Activated CD8-positive, alpha-beta memory T cell treated with anti-CD3 and anti-CD28 coated beads for 4 hours (primary cell): ENCODE data around the gene MAB21L1.

Experiments used
- DNase-seq, 2 donors: peaks; one replicate each; pipeline ENCODE4 v3.0.0-alpha.2; 2020; ENCODE audit warnings: low read depth in 2 of 2

Gene MAB21L1

GRCh38 chr13:35475960-35476943, at the start of gene MAB21L1:
Gene MAB21L1, minus strand, starts transcription at chr13:35476689. Its CDS starts 551 bp downstream, at chr13:35476138.
- DNase-seq: no peak

GRCh38 chr13:35524171-35524570, 47.7 kb upstream of the MAB21L1 start:
- DNase-seq: no peak

GRCh38 chr13:35518337-35518946, 42.0 kb upstream of the MAB21L1 start:
- DNase-seq: no peak

- DNase-seq: no peak
Observed at GRCh38 chr13:35514801-35515502, 38.5 kb upstream of the MAB21L1 start.

- DNase-seq: no peak
Observed at GRCh38 chr13:35514061-35514477, 37.6 kb upstream of the MAB21L1 start.

- no peak for DNase-seq
Observed at GRCh38 chr13:35512271-35512920, 35.9 kb upstream of the MAB21L1 start.

GRCh38 chr13:35502456-35502855, 26.0 kb upstream of the MAB21L1 start:
- no peak for DNase-seq

GRCh38 chr13:35501661-35502235, 25.3 kb upstream of the MAB21L1 start:
- DNase-seq: no peak

- DNase-seq: no peak
Observed at GRCh38 chr13:35500144-35500543, 23.7 kb upstream of the MAB21L1 start.

GRCh38 chr13:35499676-35500075, 23.2 kb upstream of the MAB21L1 start:
- no peak for DNase-seq

- no peak for DNase-seq
Observed at GRCh38 chr13:35499196-35499662, 22.7 kb upstream of the MAB21L1 start.

- DNase-seq: no peak
Observed at GRCh38 chr13:35498231-35498630, 21.7 kb upstream of the MAB21L1 start.

- DNase-seq: no peak
Observed at GRCh38 chr13:35496761-35497386, 20.4 kb upstream of the MAB21L1 start.

- DNase-seq: no peak
Observed at GRCh38 chr13:35496006-35496405, 19.5 kb upstream of the MAB21L1 start.

GRCh38 chr13:35489050-35489449, 12.6 kb upstream of the MAB21L1 start:
- no peak for DNase-seq

GRCh38 chr13:35485424-35485823, 8.9 kb upstream of the MAB21L1 start:
- DNase-seq: no peak

- DNase-seq: no peak
Observed at GRCh38 chr13:35484384-35484783, 7.9 kb upstream of the MAB21L1 start.

- DNase-seq: no peak
Observed at GRCh38 chr13:35483761-35484160, 7.3 kb upstream of the MAB21L1 start.

GRCh38 chr13:35482527-35482926, 6.0 kb upstream of the MAB21L1 start:
- DNase-seq: no peak

GRCh38 chr13:35481777-35482176, 5.3 kb upstream of the MAB21L1 start:
- DNase-seq: no peak

GRCh38 chr13:35480346-35480745, 3.9 kb upstream of the MAB21L1 start:
- DNase-seq: no peak
